GM12892 (cell line): ENCODE results near the gene CDH23.

Experiments
- POLR2AphosphoS5 ChIP-seq: IDR thresholded peaks from 2 replicates; pipeline ENCODE4 v1.6.1; 2011; ENCODE audit warnings: low read depth, low read length, control low read depth
- TAF1 ChIP-seq: IDR thresholded peaks from 2 replicates; pipeline ENCODE4 v1.6.1; 2011; ENCODE audit warnings: low read depth, mild to moderate bottlenecking, control low read depth, low read length, borderline replicate concordance

- TF ChIP-seq POLR2AphosphoS5 (peak; percentile 68; the same call in 1 of the 2 replicates), TAF1 (peak; percentile 18; the same call in 1 of the 2 replicates)
These were observed 439.2 kb downstream of the CDH23 start for GRCh38 chr10:71835671-71836595.
